GM23338 (cell line): ENCODE data around the gene HNF1A. TPM values are rescaled to one million over a fixed set of nuclear protein-coding genes. Genes with fewer than 3 reads are reported as not detected.

Experiments
- EZH2phosphoT487 ChIP-seq: fragments of 200-600 bp; sonication (generic); IDR thresholded peaks from one replicate; pipeline ENCODE4 v1.8.1; 2018; ENCODE audit warnings: antibody characterized with exemption; ENCODE audit not compliant: unreplicated experiment
- JUNB ChIP-seq: IDR thresholded peaks from one replicate; pipeline ENCODE4 v1.6.1; 2016; ENCODE audit warnings: antibody characterized with exemption; ENCODE audit not compliant: unreplicated experiment
- NANOG ChIP-seq: IDR thresholded peaks from 2 replicates; pipeline ENCODE4 v1.6.1; 2016; ENCODE audit warnings: antibody characterized with exemption, borderline replicate concordance
- POLR2AphosphoS5 ChIP-seq: IDR thresholded peaks from 2 replicates; pipeline ENCODE4 v1.6.1; 2016; ENCODE audit warnings: antibody characterized with exemption, low read depth
- ZNF331 ChIP-seq: fragments of 250-450 bp; sonication (Bioruptor Pico); IDR thresholded peaks from 2 replicates; pipeline ENCODE4 v1.5.0; 2020; ENCODE audit warnings: low read depth, mild to moderate bottlenecking, moderate library complexity
- polyA plus RNA-seq: library from polyadenylated mRNA; unstranded; fragments of >200 nt; fragmentation: Nextera tagmentation; extraction: Ambion mirVana; gene quantifications from 2 replicates; pipeline ENCODE4 v1.2.1, GENCODE V29; 2016
- total RNA-seq: library from RNA; depleted of rRNA; stranded (reverse); fragments of >200 nt; shearing (Covaris generic); gene quantifications from 2 replicates; pipeline ENCODE4 v1.2.3, GENCODE V29; 2014
- TF ChIP-seq, protein P1 (sequence below): fragments of 250-450 bp; sonication (Bioruptor Pico); IDR thresholded peaks from 2 replicates; pipeline ENCODE4 v1.5.0; 2020; ENCODE audit warnings: mild to moderate bottlenecking, moderate library complexity
- TF ChIP-seq, protein P2 (sequence below), 2 experiments: fragments of 200-600 bp in 1 of 2; sonication (generic) in 1 of 2; conservative IDR thresholded peaks; 2 replicates each; pipeline versions ENCODE4 v1.5.1 to v1.6.1; 2016 to 2017; ENCODE audit warnings: antibody characterized with exemption in 2 of 2, low read depth in 2 of 2, mild to moderate bottlenecking in 2 of 2, moderate library complexity in 1 of 2
- TF ChIP-seq, protein P3 (sequence below): IDR thresholded peaks from one replicate; pipeline ENCODE4 v1.6.1; 2018; ENCODE audit warnings: antibody characterized with exemption; ENCODE audit not compliant: unreplicated experiment
- TF ChIP-seq, protein P4 (sequence below): IDR thresholded peaks from 2 replicates; pipeline ENCODE4 v1.6.1; 2016; ENCODE audit warnings: antibody characterized with exemption

HNF1A gene
- total and polyA plus RNA-seq, 2 experiments from 2014 or later, result 0.11 TPM; not detected in 1

DNA sequence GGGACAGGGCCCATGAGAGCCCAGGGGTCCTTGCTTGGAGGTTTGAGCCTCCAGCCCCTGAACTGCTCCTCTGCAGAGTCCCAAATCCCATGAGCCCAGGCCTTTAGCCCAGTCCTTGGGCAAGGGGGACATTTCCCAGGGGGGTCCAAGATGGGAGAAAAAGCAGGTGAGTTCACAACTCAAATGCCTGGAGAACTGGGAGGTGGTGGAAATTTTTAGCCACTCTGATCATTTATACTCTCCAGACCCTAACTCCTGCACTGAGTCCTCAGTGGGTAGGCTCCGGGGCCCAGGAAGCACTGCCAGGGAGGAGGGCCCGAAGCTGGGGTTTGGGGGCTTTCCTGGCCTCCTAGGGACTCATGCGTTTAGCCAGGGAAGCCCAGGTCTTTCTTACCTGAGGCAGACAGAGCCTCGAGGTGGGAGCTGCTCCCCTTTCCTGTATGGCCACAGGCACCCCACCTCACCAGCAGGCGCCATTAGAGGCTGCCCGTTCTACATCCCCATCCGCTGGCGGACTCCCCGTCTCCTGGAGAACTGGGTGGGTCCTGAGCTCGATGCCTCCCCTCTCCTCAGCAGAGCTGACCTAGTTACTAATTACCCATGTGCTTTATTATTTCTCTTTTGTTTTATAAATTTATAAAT is 998 bp downstream of the HNF1A start (continued):
- TF ChIP-seq, protein P1, sequence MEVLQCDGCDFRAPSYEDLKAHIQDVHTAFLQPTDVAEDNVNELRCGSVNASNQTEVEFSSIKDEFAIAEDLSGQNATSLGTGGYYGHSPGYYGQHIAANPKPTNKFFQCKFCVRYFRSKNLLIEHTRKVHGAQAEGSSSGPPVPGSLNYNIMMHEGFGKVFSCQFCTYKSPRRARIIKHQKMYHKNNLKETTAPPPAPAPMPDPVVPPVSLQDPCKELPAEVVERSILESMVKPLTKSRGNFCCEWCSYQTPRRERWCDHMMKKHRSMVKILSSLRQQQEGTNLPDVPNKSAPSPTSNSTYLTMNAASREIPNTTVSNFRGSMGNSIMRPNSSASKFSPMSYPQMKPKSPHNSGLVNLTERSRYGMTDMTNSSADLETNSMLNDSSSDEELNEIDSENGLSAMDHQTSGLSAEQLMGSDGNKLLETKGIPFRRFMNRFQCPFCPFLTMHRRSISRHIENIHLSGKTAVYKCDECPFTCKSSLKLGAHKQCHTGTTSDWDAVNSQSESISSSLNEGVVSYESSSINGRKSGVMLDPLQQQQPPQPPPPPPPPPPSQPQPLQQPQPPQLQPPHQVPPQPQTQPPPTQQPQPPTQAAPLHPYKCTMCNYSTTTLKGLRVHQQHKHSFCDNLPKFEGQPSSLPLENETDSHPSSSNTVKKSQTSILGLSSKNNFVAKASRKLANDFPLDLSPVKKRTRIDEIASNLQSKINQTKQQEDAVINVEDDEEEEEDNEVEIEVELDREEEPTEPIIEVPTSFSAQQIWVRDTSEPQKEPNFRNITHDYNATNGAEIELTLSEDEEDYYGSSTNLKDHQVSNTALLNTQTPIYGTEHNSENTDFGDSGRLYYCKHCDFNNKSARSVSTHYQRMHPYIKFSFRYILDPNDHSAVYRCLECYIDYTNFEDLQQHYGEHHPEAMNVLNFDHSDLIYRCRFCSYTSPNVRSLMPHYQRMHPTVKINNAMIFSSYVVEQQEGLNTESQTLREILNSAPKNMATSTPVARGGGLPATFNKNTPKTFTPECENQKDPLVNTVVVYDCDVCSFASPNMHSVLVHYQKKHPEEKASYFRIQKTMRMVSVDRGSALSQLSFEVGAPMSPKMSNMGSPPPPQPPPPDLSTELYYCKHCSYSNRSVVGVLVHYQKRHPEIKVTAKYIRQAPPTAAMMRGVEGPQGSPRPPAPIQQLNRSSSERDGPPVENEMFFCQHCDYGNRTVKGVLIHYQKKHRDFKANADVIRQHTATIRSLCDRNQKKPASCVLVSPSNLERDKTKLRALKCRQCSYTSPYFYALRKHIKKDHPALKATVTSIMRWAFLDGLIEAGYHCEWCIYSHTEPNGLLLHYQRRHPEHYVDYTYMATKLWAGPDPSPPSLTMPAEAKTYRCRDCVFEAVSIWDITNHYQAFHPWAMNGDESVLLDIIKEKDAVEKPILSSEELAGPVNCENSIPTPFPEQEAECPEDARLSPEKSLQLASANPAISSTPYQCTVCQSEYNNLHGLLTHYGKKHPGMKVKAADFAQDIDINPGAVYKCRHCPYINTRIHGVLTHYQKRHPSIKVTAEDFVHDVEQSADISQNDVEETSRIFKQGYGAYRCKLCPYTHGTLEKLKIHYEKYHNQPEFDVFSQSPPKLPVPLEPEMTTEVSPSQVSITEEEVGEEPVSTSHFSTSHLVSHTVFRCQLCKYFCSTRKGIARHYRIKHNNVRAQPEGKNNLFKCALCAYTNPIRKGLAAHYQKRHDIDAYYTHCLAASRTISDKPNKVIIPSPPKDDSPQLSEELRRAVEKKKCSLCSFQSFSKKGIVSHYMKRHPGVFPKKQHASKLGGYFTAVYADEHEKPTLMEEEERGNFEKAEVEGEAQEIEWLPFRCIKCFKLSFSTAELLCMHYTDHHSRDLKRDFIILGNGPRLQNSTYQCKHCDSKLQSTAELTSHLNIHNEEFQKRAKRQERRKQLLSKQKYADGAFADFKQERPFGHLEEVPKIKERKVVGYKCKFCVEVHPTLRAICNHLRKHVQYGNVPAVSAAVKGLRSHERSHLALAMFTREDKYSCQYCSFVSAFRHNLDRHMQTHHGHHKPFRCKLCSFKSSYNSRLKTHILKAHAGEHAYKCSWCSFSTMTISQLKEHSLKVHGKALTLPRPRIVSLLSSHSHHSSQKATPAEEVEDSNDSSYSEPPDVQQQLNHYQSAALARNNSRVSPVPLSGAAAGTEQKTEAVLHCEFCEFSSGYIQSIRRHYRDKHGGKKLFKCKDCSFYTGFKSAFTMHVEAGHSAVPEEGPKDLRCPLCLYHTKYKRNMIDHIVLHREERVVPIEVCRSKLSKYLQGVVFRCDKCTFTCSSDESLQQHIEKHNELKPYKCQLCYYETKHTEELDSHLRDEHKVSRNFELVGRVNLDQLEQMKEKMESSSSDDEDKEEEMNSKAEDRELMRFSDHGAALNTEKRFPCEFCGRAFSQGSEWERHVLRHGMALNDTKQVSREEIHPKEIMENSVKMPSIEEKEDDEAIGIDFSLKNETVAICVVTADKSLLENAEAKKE (CRISPR knock-in tag), result no peak
- TF ChIP-seq, protein P2, sequence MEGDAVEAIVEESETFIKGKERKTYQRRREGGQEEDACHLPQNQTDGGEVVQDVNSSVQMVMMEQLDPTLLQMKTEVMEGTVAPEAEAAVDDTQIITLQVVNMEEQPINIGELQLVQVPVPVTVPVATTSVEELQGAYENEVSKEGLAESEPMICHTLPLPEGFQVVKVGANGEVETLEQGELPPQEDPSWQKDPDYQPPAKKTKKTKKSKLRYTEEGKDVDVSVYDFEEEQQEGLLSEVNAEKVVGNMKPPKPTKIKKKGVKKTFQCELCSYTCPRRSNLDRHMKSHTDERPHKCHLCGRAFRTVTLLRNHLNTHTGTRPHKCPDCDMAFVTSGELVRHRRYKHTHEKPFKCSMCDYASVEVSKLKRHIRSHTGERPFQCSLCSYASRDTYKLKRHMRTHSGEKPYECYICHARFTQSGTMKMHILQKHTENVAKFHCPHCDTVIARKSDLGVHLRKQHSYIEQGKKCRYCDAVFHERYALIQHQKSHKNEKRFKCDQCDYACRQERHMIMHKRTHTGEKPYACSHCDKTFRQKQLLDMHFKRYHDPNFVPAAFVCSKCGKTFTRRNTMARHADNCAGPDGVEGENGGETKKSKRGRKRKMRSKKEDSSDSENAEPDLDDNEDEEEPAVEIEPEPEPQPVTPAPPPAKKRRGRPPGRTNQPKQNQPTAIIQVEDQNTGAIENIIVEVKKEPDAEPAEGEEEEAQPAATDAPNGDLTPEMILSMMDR (conservative IDR thresholded peaks at IDR 0.05; ENCODE audit: low read depth in 2 of 2), result no peak
- no peak for TF ChIP-seq EZH2phosphoT487
- TF ChIP-seq JUNB, result no peak
- TF ChIP-seq NANOG, result no peak
- TF ChIP-seq POLR2AphosphoS5, result no peak
- TF ChIP-seq, protein P3, sequence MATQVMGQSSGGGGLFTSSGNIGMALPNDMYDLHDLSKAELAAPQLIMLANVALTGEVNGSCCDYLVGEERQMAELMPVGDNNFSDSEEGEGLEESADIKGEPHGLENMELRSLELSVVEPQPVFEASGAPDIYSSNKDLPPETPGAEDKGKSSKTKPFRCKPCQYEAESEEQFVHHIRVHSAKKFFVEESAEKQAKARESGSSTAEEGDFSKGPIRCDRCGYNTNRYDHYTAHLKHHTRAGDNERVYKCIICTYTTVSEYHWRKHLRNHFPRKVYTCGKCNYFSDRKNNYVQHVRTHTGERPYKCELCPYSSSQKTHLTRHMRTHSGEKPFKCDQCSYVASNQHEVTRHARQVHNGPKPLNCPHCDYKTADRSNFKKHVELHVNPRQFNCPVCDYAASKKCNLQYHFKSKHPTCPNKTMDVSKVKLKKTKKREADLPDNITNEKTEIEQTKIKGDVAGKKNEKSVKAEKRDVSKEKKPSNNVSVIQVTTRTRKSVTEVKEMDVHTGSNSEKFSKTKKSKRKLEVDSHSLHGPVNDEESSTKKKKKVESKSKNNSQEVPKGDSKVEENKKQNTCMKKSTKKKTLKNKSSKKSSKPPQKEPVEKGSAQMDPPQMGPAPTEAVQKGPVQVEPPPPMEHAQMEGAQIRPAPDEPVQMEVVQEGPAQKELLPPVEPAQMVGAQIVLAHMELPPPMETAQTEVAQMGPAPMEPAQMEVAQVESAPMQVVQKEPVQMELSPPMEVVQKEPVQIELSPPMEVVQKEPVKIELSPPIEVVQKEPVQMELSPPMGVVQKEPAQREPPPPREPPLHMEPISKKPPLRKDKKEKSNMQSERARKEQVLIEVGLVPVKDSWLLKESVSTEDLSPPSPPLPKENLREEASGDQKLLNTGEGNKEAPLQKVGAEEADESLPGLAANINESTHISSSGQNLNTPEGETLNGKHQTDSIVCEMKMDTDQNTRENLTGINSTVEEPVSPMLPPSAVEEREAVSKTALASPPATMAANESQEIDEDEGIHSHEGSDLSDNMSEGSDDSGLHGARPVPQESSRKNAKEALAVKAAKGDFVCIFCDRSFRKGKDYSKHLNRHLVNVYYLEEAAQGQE, result no peak
- TF ChIP-seq, protein P4, sequence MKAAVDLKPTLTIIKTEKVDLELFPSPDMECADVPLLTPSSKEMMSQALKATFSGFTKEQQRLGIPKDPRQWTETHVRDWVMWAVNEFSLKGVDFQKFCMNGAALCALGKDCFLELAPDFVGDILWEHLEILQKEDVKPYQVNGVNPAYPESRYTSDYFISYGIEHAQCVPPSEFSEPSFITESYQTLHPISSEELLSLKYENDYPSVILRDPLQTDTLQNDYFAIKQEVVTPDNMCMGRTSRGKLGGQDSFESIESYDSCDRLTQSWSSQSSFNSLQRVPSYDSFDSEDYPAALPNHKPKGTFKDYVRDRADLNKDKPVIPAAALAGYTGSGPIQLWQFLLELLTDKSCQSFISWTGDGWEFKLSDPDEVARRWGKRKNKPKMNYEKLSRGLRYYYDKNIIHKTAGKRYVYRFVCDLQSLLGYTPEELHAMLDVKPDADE, result no peak
- no peak for TF ChIP-seq ZNF331 (CRISPR knock-in tag)
